Measurements from ENCODE around the gene ST8SIA5.

ST8SIA5 gene

DNA sequence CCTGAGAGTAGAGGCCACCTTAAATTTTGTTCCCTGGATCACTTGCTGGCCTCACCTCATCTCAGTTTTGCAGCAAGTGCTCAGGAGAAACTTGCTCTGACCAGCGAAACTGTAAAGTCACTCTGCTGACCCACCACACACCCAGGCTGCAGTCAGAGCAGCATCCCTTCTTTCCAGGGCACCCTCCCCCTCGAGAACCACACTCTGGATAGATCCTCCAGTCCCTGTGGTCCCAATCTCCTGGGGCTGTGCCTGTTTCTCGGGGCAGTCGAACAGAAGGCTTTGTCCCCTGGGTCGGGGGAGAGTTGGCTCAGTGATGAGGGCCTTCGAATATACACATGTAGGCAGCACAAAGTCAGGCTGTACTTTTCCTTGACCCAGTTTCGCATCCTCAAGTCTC, 18.4 kb downstream of the ST8SIA5 start:
- no peak for DNase-seq

DNA sequence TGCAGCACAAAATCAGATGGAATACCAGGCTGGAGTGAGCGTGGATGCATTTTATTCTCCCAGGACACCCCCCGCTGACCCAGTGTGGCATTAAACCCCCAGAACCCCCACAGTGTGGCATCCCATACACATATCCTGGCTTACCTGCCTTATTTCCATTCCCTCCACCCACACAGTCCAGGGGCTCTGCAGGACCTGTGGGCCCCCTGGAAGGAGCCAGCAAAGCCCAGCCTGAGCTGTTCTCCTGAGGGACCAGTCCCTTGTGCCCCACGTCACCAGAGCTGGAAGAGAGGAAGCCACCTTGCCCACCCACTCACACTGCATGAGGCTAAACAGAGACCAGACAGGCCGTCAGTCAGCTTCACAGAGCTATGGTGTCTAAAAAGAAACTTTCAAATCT, 20.1 kb downstream of the ST8SIA5 start:
- DNase-seq, result no peak

DNA sequence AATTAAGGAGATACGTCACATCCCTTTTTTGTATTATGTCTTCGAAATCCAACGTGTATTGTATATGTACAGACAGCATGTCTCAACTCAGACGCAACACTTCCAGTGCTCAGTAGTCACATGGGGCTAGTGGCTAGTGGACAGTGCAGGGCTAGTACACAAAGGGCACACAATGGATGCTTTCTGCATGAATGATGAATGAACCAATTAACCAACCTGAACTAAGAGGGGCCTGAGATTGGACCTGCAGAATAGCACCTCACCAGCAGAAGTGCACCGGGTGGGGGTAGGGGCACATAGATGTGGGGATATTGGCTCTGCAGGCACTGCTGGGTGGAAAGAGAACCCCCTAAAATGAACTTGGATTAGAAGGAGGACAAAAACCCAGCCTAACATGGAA, 20.7 kb downstream of the ST8SIA5 start:
- no peak for DNase-seq

GRCh38 chr18:46734981-46735380, 21.9 kb downstream of the ST8SIA5 start:
- DNase-seq, result no peak

- no peak for DNase-seq
Observed at GRCh38 chr18:46733872-46734271, 23.0 kb downstream of the ST8SIA5 start.

DNA sequence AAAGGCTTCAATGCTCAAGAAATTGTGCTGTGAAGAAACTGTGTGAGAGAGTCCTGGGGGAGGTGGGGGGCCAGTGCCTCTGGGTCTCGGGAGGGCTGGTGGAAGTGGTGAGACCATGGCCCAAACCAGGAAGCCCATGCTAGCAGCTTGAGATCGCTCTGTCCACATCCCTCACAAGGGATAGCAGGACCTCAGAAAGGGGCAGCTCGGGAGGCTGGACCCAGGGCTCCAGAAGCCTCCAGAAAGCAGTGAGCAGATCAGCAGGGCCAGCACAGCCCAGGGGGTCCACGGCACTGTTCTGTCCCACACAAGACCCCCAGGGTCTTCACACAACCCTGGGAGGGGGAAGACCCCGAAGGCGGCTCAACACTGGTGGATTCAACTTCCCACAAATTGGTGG, 24.1 kb downstream of the ST8SIA5 start:
- no peak for DNase-seq

GRCh38 chr18:46732201-46732600, 24.7 kb downstream of the ST8SIA5 start:
- no peak for DNase-seq

GRCh38 chr18:46731316-46731715, 25.5 kb downstream of the ST8SIA5 start:
- DNase-seq, result no peak

GRCh38 chr18:46728219-46728930, 28.5 kb downstream of the ST8SIA5 start:
- DNase-seq, result no peak

- DNase-seq, result no peak
Observed at GRCh38 chr18:46727177-46727576, 29.7 kb downstream of the ST8SIA5 start.

- DNase-seq, result no peak
Observed at GRCh38 chr18:46725310-46725709, 31.5 kb downstream of the ST8SIA5 start.

GRCh38 chr18:46723856-46724415, 32.9 kb downstream of the ST8SIA5 start:
- DNase-seq, result no peak

DNA sequence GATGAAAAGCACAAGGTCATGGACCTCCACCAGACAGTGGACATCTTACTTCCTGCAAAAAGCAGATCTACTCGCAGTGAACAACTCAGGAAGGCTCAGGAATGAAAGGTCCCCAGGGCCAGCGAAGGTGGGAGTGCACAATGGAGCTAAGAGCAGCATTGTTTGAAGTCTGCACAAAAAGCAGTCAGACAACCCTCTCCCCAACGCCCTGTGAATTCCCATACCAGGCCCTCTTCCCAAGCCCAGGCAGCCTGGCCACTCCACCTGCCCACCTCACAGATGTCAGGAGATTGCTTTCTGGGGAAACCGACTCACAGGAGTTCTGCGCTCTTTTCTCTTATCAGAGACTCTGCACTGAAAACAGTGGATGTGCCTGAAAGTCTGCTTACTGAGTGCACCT, 34.8 kb downstream of the ST8SIA5 start:
- no peak for DNase-seq

GRCh38 chr18:46721331-46721730, 35.5 kb downstream of the ST8SIA5 start:
- no peak for DNase-seq

DNA sequence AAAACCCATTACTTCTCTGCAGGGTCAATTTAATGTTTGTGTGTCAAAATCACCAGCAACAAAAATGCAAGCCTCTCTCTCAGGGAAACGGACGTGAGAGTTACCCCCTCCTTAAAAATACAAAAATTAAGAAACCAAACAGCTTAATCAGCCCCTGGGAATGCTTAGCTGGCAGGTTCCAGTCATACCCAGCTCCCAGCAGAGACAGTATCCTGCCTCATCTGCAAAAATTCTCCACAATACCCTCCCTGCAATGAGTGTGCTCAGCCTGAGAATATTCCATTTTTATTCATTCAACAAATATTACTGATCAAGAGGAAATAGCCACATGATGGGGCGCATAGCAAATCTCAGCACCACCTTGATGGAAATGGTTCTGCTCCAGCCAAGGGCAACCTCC, 36.3 kb downstream of the ST8SIA5 start:
- DNase-seq, result no peak

DNA sequence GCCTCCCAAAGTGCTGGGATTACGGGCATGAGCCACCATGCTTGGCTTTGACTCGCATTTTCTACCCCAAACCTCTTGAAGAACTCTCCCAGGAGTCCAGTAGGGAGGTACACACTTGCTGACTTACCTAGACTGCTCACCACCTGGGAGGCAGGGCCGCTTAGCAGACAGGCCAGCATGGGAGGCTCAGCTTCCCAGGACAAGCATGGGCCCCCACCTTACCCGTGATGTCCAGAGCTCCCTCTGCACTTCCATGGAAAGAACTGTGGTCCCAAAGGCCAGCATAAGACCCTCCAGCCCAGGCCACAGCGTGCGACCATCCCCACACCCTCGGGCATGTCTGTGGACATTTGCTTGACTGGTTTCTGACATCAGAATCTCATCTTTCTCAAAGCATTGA, 36.8 kb downstream of the ST8SIA5 start:
- no peak for DNase-seq

DNA sequence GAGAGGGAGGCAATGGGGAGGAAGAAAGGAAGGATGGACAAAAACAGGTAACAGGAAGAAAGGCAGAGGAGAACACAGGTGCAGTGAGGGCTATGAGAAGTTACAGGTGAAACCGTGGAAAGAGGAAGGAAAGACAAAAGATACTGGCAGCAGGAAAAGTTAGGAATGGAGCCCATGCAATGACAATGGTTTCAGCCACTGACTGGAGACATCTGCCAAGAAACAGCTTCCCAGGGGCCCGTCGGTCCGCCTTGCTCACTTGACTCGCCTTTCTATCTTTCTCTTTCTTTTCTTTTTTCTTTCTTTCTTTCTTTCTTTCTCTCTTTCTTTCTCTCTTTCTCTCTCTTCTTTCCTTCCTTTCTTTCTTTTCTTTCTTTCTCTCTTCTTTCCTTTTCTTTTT, 37.5 kb downstream of the ST8SIA5 start:
- no peak for DNase-seq

GRCh38 chr18:46718501-46719341, 38.1 kb downstream of the ST8SIA5 start:
- DNase-seq, result no peak

DNA sequence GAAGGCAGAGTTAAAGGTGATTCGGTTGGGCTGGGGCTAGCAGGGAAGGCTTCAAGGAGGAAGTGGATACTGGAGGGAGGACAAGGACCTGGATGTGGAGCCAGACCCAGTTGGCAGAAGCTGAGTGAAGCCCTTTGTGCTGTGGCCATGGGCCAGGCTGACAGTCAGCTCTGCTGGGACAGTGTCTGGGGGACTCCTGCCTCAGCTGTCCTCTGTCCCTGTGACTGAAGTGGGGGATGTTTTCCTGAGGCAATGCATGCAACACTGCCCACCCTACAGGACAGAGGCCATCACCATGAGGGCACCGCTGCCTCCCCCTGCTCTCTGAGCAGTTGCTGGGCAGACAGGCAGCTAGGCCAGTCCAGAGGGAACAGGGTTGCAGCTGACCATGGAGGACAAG, 40.0 kb downstream of the ST8SIA5 start:
- no peak for DNase-seq

DNA sequence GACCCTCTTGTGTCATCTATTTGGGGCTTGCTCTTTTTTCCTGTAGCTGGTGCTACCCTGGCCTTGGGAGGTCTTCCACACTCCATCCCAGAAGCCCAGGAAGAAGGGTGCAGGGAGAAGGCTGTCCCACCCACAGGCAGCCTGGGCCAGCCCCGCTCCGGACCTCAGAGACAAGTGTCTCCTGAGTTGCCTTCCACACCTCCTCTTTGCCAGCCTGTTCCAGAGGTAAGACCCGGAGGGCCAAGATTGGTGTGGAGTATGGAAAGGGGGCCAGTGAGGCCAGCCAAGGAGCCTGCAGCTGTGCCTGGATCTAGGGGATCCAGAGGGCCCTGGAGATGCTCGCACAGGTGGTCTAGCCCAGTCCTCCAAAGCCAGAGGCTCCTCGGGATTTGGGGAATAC, 40.5 kb downstream of the ST8SIA5 start:
- DNase-seq, result no peak

DNA sequence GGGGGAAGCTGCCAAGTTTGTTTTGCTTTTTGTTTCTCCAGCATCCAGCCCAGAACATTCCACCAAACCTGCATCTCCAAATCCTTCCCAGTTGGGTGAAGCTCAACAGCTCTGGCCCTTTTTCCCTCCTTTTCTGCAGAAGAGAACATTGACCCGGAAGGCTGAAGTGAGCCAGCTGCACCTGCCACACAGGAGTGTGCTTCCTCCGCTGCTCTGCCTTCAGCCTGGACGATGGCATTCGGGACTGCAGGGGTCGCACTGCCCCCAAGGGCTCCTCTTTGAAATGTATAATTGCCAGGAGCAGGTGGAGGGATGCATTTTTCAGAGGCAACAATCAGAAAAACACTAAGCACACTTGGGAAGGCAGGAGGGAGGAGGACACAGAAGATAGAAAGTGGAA, 41.8 kb downstream of the ST8SIA5 start:
- no peak for DNase-seq

DNA sequence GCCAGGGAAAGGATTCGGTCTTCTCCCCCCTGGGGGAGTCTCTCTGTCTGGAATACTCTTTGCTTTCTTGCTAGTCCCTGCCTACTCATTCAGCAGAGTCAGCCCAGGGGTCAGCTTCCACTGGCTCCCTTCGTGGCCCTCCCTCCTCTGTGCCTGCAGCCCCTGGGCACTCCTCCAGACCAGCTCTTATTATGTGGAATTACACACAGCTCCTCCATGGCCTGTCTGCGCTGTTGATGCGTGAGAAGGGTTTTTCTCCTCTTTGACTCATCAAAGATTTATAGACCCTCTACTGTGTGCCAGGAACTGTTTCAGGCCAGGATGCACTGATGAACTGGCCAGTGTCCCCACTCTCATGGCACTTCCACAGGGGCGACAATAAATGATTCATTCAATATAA, 44.4 kb downstream of the ST8SIA5 start:
- no peak for DNase-seq

DNA sequence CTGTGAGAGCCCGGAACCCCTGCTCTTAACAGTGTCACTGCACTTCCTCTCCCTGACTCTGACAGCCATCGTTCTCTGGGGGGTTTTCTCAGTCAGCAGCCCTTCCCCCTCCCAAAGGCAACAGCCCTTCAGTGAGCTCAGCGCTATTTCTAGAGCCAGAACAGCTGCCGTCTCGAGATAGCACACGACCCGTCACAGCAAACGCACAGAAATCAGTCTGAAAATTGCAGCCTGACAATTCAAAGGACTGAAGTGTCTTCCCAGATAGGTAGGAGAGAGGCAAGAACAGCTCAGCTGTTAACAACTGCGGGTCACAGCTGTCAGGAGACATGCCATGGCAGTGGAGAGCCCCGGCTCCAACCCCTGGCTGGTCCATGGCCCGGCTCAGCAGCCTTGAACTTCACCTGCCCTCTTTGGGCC, 45.4 kb downstream of the ST8SIA5 start:
- peak; percentile 33 for DNase-seq

- DNase-seq, result no peak
Observed at GRCh38 chr18:46706968-46707367, 49.9 kb downstream of the ST8SIA5 start.

Measured in NCI-H1436 (cell line).